ENCODE data around the gene PID1. TPM values are rescaled to one million over a fixed set of nuclear protein-coding genes. Genes with fewer than 3 reads are reported as not detected.

The PID1 gene
- total RNA-seq, 1 donor from 2014 or later, result 0.34 TPM

DNA sequence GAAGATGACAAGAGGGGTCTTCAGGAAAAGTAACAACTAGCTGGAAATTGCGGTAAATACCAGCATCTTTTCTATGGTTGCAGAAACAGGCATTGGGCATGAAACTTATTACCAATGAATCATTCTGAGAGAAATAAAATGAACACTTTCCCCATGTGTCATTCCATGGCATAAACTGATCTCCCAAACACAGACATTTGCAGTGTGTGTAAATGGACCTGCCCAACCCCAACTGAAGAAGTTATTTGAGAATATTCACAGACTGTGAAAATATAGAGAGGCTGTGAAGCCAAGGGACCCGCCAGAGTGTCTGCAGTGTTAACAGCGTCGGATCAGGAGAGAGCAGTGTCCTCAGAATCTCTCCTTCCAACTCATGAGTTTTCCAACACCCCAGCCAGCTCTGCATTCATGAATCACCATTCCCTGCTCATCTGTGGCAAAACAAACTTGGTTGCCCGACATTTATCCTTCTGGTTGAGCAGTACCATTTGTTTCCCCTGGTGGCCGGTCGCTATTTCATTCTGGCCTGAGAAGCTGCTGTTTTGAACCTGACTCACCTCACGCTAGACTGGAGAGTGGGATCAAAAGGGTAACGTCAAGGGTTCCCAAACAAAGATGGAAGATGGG is 238.4 kb downstream of the PID1 start:
- Mint-ChIP-seq H3K36me3 (ENCODE audit: insufficient read depth) (no peaks in the 10 kb centered on the region), H3K9me3 (ENCODE audit: low read depth) (no peaks in the 10 kb centered on the region), H3K27ac (no peak overlapping the region), H3K4me1 (ENCODE audit: low read depth) (no peaks in the 10 kb centered on the region), H3K27me3 (no peaks in the 10 kb centered on the region), H3K4me3 (ENCODE audit: low read depth) (no peak overlapping the region)
- DNase-seq (ENCODE audit: low spot score, unreplicated experiment), result no peak
- TF ChIP-seq, protein P1, sequence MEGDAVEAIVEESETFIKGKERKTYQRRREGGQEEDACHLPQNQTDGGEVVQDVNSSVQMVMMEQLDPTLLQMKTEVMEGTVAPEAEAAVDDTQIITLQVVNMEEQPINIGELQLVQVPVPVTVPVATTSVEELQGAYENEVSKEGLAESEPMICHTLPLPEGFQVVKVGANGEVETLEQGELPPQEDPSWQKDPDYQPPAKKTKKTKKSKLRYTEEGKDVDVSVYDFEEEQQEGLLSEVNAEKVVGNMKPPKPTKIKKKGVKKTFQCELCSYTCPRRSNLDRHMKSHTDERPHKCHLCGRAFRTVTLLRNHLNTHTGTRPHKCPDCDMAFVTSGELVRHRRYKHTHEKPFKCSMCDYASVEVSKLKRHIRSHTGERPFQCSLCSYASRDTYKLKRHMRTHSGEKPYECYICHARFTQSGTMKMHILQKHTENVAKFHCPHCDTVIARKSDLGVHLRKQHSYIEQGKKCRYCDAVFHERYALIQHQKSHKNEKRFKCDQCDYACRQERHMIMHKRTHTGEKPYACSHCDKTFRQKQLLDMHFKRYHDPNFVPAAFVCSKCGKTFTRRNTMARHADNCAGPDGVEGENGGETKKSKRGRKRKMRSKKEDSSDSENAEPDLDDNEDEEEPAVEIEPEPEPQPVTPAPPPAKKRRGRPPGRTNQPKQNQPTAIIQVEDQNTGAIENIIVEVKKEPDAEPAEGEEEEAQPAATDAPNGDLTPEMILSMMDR (IDR thresholded peaks at IDR 0.05; ENCODE audit: unreplicated experiment), result no peak

GRCh38 chr2:229027353-229028105 is 243.6 kb downstream of the PID1 start:
- H3K4me1 Mint-ChIP-seq (ENCODE audit: low read depth), result no peaks in the 10 kb centered on the region
- no peaks in the 10 kb centered on the region for H3K9me3 Mint-ChIP-seq (ENCODE audit: low read depth)
- H3K36me3 Mint-ChIP-seq (ENCODE audit: insufficient read depth), result no peaks in the 10 kb centered on the region
- TF ChIP-seq, protein P1 (IDR thresholded peaks at IDR 0.05; ENCODE audit: unreplicated experiment), result no peak
- no peaks in the 10 kb centered on the region for H3K27me3 Mint-ChIP-seq
- no peak for DNase-seq (ENCODE audit: low spot score, unreplicated experiment)
- H3K27ac Mint-ChIP-seq, result no peak overlapping the region
- no peak overlapping the region for H3K4me3 Mint-ChIP-seq (ENCODE audit: low read depth)

- H3K4me1 Mint-ChIP-seq (ENCODE audit: low read depth), result no peaks in the 10 kb centered on the region
- no peaks in the 10 kb centered on the region for H3K27me3 Mint-ChIP-seq
- H3K36me3 Mint-ChIP-seq (ENCODE audit: insufficient read depth), result no peaks in the 10 kb centered on the region
- no peak overlapping the region for H3K4me3 Mint-ChIP-seq (ENCODE audit: low read depth)
- TF ChIP-seq, protein P1 (IDR thresholded peaks at IDR 0.05; ENCODE audit: unreplicated experiment), result no peak
- no peaks in the 10 kb centered on the region for H3K9me3 Mint-ChIP-seq (ENCODE audit: low read depth)
- no peak overlapping the region for H3K27ac Mint-ChIP-seq
- DNase-seq (ENCODE audit: low spot score, unreplicated experiment), result no peak
Observed at GRCh38 chr2:229025653-229026052, 245.4 kb downstream of the PID1 start.

- Mint-ChIP-seq H3K36me3 (ENCODE audit: insufficient read depth) (no peaks in the 10 kb centered on the region), H3K9me3 (ENCODE audit: low read depth) (peaks cover 3% of the 10 kb centered on the region), H3K27ac (no peak overlapping the region), H3K4me3 (ENCODE audit: low read depth) (no peak overlapping the region), H3K27me3 (no peaks in the 10 kb centered on the region), H3K4me1 (ENCODE audit: low read depth) (no peaks in the 10 kb centered on the region)
- TF ChIP-seq, protein P1 (IDR thresholded peaks at IDR 0.05; ENCODE audit: unreplicated experiment), result no peak
- DNase-seq (ENCODE audit: low spot score, unreplicated experiment), result no peak
Observed at GRCh38 chr2:229022652-229023051, 248.4 kb downstream of the PID1 start.

DNA sequence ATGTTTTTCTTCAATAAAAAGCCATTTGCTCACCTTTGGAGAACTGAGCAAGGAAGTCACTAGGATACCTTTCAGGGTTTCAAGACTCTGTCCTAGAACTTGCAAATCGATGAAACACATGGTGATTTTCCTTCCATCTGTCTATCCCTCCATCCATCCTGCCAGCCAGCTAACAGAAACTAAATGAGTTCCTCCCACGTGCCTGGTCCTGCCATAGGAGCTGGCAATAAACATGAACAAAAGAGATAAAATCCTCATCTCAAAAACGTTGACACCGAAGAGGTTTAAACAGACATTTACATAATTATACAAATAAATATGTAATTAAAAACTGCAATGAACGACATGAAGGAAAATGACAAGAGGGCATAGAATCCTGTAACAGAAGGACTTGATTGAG is 249.0 kb downstream of the PID1 start:
- no peak overlapping the region for H3K4me3 Mint-ChIP-seq (ENCODE audit: low read depth)

More for the DNA sequence above, 249.0 kb downstream of the PID1 start:
- Mint-ChIP-seq H3K9me3 (ENCODE audit: low read depth) (peaks cover 3% of the 10 kb centered on the region), H3K27me3 (no peaks in the 10 kb centered on the region), H3K36me3 (ENCODE audit: insufficient read depth) (no peaks in the 10 kb centered on the region), H3K4me1 (ENCODE audit: low read depth) (no peaks in the 10 kb centered on the region), H3K27ac (no peak overlapping the region)
- TF ChIP-seq, protein P1 (IDR thresholded peaks at IDR 0.05; ENCODE audit: unreplicated experiment), result no peak
- no peak for DNase-seq (ENCODE audit: low spot score, unreplicated experiment)

Measured in progenitor cell of endocrine pancreas (in vitro differentiated cells).